Left lung (tissue), 10 donors: Measurements from ENCODE around the gene GPHN. TPM values are rescaled to one million over a fixed set of nuclear protein-coding genes. Genes with fewer than 3 reads are reported as not detected.

ENCODE experiments used
- ATAC-seq: fragments of 200-7000 bp; cut with Tn5 transposase; one replicate; pipeline ENCODE4 v1.9.1; 2020; ENCODE audit warnings: moderate library complexity
- DNase-seq, 4 donors: peaks; one replicate each; pipeline ENCODE4 v3.0.0-alpha.2; 2013 to 2020
- H3K27ac ChIP-seq, 2 donors: fragments of 200-600 bp; sonication (generic) in 1 of 2; one replicate each; pipeline versions ENCODE4 v1.5.0 to v1.8.0; 2020 to 2021
- H3K27me3 ChIP-seq, 2 donors: fragments of 200-600 bp; sonication (generic) in 1 of 2; one replicate each; pipeline versions ENCODE4 v1.5.0 to v1.8.0; 2020 to 2021
- H3K36me3 ChIP-seq, 2 donors: fragments of 200-600 bp; sonication (generic) in 1 of 2; one replicate each; pipeline versions ENCODE4 v1.5.0 to v1.8.0; 2020 to 2021
- H3K4me1 ChIP-seq, 2 donors: fragments of 200-600 bp; one replicate each; pipeline ENCODE4 v1.8.0; 2021
- H3K4me3 ChIP-seq, 2 donors: fragments of 200-600 bp; sonication (generic) in 1 of 2; one replicate each; pipeline versions ENCODE4 v1.5.0 to v1.8.0; 2020 to 2021; ENCODE audit warnings: mild to moderate bottlenecking in 1 of 2
- H3K9me3 ChIP-seq, 2 donors: fragments of 200-600 bp; sonication (generic) in 1 of 2; one replicate each; pipeline versions ENCODE4 v1.5.0 to v1.8.0; 2020 to 2021
- intact Hi-C, 2 donors: fragments of 100-400 bp; cut with DNase I; formaldehyde crosslinking; loops; one replicate each; pipeline versions ENCODE4 v1.11.2 to v1.14.2; 2022
- polyA plus RNA-seq, 6 donors: library from polyadenylated mRNA; unstranded; fragments of 120-200 nt; gene quantifications; one replicate each; pipeline ENCODE4 v1.2.1, GENCODE V29; 2013; ENCODE audit not compliant: insufficient read length in 6 of 6
- total RNA-seq, 2 donors: library from RNA; stranded (reverse); fragmentation: NEBNext Ultra II Directional; extraction: Animal tissue kit (Norgen Biotek cat#: 25700); gene quantifications; one replicate each; pipeline ENCODE4 v1.2.1, GENCODE V29; 2021
- TF ChIP-seq, protein P1 (sequence below), 2 donors: fragments of 200-600 bp; sonication (generic) in 1 of 2; IDR thresholded peaks; one replicate each; pipeline versions ENCODE4 v1.5.0 to v1.8.0; 2021; ENCODE audit warnings: antibody characterized with exemption in 2 of 2
- donor health status: DM: no; HTN: yes; CAD: no.
- donor health status: DM: no; HTN: no; CAD: no.

Gene GPHN
- total and polyA plus RNA-seq, 8 donors, result 22.6 to 31.1 (median 25.7) TPM

DNA sequence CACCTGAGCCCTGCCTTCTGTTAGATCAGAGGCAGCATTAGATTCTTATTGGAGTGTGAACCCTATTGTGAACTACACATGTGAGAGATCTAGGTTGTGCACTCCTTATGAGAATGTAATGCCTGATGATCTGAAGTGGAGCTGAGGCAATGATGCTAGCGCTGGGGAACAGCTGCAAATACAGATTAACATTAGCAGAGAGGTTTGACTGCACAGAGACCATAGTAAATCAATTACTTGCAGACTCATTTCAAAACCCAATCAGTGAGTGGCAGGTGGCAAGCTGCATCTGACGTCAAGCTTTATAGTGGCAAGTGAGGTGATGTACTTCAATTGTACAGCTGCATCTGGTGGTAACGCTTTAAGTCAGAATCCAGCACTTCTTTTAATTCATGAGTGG is 141.6 kb downstream of the GPHN start:
- H3K4me1 ChIP-seq, result no peaks in the 10 kb centered on the region
- H3K4me3 ChIP-seq, result no peak overlapping the region
- no peak overlapping the region for H3K27ac ChIP-seq
- H3K36me3 ChIP-seq, result no peaks in the 10 kb centered on the region
- intact Hi-C loops, result no loop called here
- H3K9me3 ChIP-seq, result no peaks in the 10 kb centered on the region
- no peak for ATAC-seq
- no peaks in the 10 kb centered on the region for H3K27me3 ChIP-seq
- TF ChIP-seq, protein P1, sequence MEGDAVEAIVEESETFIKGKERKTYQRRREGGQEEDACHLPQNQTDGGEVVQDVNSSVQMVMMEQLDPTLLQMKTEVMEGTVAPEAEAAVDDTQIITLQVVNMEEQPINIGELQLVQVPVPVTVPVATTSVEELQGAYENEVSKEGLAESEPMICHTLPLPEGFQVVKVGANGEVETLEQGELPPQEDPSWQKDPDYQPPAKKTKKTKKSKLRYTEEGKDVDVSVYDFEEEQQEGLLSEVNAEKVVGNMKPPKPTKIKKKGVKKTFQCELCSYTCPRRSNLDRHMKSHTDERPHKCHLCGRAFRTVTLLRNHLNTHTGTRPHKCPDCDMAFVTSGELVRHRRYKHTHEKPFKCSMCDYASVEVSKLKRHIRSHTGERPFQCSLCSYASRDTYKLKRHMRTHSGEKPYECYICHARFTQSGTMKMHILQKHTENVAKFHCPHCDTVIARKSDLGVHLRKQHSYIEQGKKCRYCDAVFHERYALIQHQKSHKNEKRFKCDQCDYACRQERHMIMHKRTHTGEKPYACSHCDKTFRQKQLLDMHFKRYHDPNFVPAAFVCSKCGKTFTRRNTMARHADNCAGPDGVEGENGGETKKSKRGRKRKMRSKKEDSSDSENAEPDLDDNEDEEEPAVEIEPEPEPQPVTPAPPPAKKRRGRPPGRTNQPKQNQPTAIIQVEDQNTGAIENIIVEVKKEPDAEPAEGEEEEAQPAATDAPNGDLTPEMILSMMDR (IDR thresholded peaks at IDR 0.05), result no peak
- no peak for DNase-seq

DNA sequence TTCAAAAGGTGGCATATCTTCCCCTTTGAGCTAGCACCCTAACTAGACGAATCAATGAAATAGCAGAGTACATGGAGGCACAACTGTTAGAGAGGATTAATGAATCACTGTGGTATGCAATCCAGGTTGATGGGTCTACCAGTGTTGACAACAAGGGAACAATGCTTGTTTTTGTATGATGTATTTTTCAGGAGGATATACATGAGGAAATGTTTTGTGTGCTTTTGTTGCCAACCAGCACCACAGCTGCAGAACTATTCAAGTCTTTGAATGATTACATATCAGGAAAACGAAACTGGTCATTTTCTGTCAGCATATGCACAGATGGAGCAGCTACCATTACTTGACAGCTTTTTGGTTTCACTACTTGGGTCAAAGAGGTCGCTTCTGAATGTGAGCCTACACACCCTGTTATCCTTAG is 142.6 kb downstream of the GPHN start:
- no peak for ATAC-seq
- H3K4me1 ChIP-seq, result no peaks in the 10 kb centered on the region
- peaks cover 0 to 2% of the 10 kb centered on the region in 2 donors for H3K9me3 ChIP-seq
- H3K4me3 ChIP-seq, result no peak overlapping the region
- TF ChIP-seq, protein P1 (IDR thresholded peaks at IDR 0.05), result no peak
- intact Hi-C loops, result no loop called here
- H3K36me3 ChIP-seq, result no peaks in the 10 kb centered on the region
- no peak overlapping the region for H3K27ac ChIP-seq
- no peaks in the 10 kb centered on the region for H3K27me3 ChIP-seq
- no peak for DNase-seq

DNA sequence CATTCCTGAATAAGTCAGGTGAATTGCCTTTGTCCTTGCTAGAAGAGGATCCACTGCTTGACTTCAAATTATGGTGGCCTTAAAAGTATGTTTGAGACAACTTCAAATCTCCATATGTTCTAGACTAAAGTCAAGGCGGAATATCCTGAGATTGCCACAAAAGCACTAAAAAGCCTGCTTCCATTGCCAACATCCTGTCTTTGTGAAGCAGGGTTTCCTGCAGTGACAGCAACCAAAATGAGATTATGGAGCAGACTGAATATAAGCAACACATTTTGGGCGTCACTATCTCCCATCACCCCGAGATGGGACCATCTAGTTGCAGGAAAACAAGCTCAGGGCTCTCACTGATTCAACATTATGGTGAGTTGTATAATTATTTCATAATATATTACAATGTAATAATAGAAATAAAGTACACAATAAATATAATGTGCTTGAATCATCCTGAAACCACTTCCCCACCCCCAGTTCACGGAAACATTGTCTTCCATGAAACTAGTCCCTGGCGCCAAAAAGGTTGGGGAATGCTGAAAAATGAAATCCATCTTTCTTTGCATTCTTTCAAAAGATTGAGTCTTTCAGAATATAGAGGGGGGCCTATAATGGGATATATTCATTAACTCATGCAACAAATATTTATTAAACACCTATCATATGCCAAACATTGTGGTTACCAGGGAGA is 143.7 kb downstream of the GPHN start:
- ATAC-seq, result no peak
- Histone ChIP-seq H3K27me3 (no peaks in the 10 kb centered on the region), H3K4me1 (no peaks in the 10 kb centered on the region), H3K36me3 (no peaks in the 10 kb centered on the region), H3K4me3 (no peak overlapping the region), H3K27ac (no peak overlapping the region), H3K9me3 (peaks cover 0 to 14% of the 10 kb centered on the region in 2 donors)
- intact Hi-C loops, result no loop called here
- DNase-seq, result no peak
- TF ChIP-seq, protein P1 (IDR thresholded peaks at IDR 0.05), result no peak

DNA sequence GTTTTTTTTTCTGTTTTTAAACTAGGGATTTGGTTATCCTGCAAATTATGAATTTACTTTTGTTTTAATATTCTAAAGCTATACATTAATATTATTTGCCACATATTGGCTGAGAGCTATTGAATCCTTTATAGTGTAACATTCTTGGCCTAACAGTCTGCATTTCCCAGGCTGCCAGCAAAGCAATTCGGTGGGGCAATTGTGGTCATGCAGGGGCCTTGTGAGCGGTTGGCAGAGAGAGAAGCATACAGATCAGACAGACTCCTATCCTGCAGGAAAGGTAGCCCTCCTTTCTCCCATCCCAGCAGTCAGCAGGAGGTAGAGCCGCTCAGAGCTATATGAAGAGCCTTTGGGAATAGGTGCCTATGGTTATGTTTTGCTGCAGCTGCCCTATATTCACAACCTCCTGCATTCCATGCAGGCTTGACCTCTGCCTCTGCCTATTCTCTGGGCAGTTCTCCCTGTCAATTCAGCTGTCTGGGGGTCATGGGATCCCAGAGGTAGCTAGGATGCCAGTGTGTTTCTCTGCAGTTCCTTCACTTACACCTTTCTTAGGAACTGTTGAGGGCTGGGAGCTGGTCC is 144.7 kb downstream of the GPHN start:
- no peaks in the 10 kb centered on the region for H3K27me3 ChIP-seq
- no peaks in the 10 kb centered on the region for H3K36me3 ChIP-seq
- intact Hi-C loops, result no loop called here
- H3K27ac ChIP-seq, result no peak overlapping the region
- DNase-seq (no peak), ATAC-seq (no peak)
- H3K4me1 ChIP-seq, result no peaks in the 10 kb centered on the region
- H3K9me3 ChIP-seq, result peaks cover 0 to 23% of the 10 kb centered on the region in 2 donors
- no peak overlapping the region for H3K4me3 ChIP-seq
- TF ChIP-seq, protein P1 (IDR thresholded peaks at IDR 0.05), result no peak

DNA sequence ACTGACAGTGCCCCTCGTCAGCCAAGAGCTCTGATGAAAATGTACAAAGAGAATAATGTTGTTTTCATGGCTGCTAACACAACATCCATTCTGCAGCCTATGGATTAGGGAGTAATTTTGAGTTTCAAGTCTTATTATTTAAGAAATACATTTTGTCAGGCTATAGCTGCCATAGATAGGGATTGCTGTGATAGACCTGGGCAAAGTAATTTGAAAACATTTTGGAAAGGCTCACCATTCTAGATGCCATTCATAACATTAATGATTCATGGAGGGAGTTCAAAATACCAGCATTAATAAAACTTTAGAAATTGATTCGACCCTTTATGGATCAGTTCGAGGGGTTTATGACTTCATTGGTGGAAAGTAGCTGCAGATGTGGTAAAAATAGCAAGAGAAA is 149.8 kb downstream of the GPHN start:
- H3K4me3 ChIP-seq, result no peak overlapping the region
- peaks cover 0 to 41% of the 10 kb centered on the region in 2 donors for H3K9me3 ChIP-seq
- no peak for ATAC-seq
- H3K36me3 ChIP-seq, result no peaks in the 10 kb centered on the region
- intact Hi-C loops, result no loop called here
- H3K27me3 ChIP-seq, result no peaks in the 10 kb centered on the region
- TF ChIP-seq, protein P1 (IDR thresholded peaks at IDR 0.05), result no peak
- DNase-seq, result no peak
- H3K4me1 ChIP-seq, result no peaks in the 10 kb centered on the region
- no peak overlapping the region for H3K27ac ChIP-seq
